Endothelial cell of umbilical vein (primary cell): ENCODE measurements around the gene SARS2. TPM values are rescaled to one million over a fixed set of nuclear protein-coding genes. Genes with fewer than 3 reads are reported as not detected.

Experiments
- BruUV-seq: library from RNA; stranded (reverse); fragments of 400-500 nt; replicated peaks from 2 replicates; lab custom pipeline; 2021; lab: Mats Ljungman, UMichigan
- CTCF ChIA-PET: fragments of 300-600, 350-600 bp; sonication (Branson Sonifier 250); formaldehyde crosslinking; loops from one replicate; lab custom pipeline; 2021; ENCODE audit warnings: antibody characterized with exemption, inconsistent platforms; lab: Charles Lee
- POLR2A ChIA-PET: fragments of 300-600, 350-600 bp; sonication (Branson Sonifier 250); formaldehyde crosslinking; loops from one replicate; lab custom pipeline; 2021; ENCODE audit warnings: antibody characterized with exemption, inconsistent platforms; lab: Charles Lee
- DNase-seq: peaks from one replicate; pipeline ENCODE4 v3.0.0-alpha.2; 2011; ENCODE audit warnings: low read depth, low spot score
- FAIRE-seq: peaks from 2 replicates; lab custom pipeline; 2011; peaks lifted over from hg19 to GRCh38; lab: Jason Lieb, UNC
- H2AFZ ChIP-seq: 2 replicates; pipeline ENCODE4 v1.6.0; 2012; ENCODE audit warnings: low read depth, low read length, control low read depth, inconsistent platforms
- H3K27ac ChIP-seq: 2 replicates; pipeline ENCODE4 v1.5.1; 2011; ENCODE audit warnings: low read depth, mild to moderate bottlenecking, control low read depth, low read length, moderate library complexity; ENCODE audit not compliant: insufficient read depth
- H3K27me3 ChIP-seq, 2 experiments: 2 replicates each; pipeline versions ENCODE4 v1.6.0 to v1.6.1; 2011; ENCODE audit warnings: low read length in 2 of 2, mixed read lengths in 1 of 2; ENCODE audit not compliant: control insufficient read depth in 2 of 2, insufficient read depth in 2 of 2
- H3K36me3 ChIP-seq, 2 experiments: 2 replicates in 1 of 2; 3 replicates in 1 of 2; pipeline ENCODE4 v1.5.1; 2011; ENCODE audit warnings: low read length in 2 of 2, mild to moderate bottlenecking in 1 of 2, moderate library complexity in 1 of 2; ENCODE audit not compliant: control insufficient read depth in 2 of 2, insufficient read depth in 2 of 2; ENCODE audit errors: extremely low read depth in 1 of 2
- H3K4me1 ChIP-seq: 3 replicates; pipeline ENCODE4 v1.5.1; 2011; ENCODE audit warnings: mild to moderate bottlenecking, low read length; ENCODE audit not compliant: control insufficient read depth, insufficient read depth; ENCODE audit errors: extremely low read depth
- H3K4me2 ChIP-seq: 2 replicates; pipeline ENCODE4 v1.6.1; 2011; ENCODE audit warnings: low read length, control low read depth, mixed read lengths; ENCODE audit not compliant: insufficient read depth
- H3K4me3 ChIP-seq, 3 experiments: fragments of 200-600 bp in 1 of 3; sonication (generic), shearing (Covaris generic) in 1 of 3; replicated peaks in 1 of 3; 2 replicates each; pipeline ENCODE4 v1.5.1; 2011 to 2016; ENCODE audit warnings: control low read depth in 3 of 3, low read length in 3 of 3, mild to moderate bottlenecking in 2 of 3, inconsistent platforms in 1 of 3, low read depth in 1 of 3, moderate library complexity in 1 of 3; ENCODE audit not compliant: insufficient read depth in 1 of 3
- H3K79me2 ChIP-seq: 2 replicates; pipeline ENCODE4 v1.6.0; 2012; ENCODE audit warnings: low read length, inconsistent platforms; ENCODE audit not compliant: control insufficient read depth, insufficient read depth
- H3K9ac ChIP-seq: replicated peaks from 2 replicates; pipeline ENCODE3; 2011; ENCODE audit warnings: low read length, control low read depth; ENCODE audit not compliant: insufficient read depth; ENCODE audit errors: extremely low read depth
- H3K9me1 ChIP-seq: replicated peaks from 3 replicates; pipeline ENCODE4 v1.6.0; 2011; ENCODE audit warnings: mild to moderate bottlenecking, low read length; ENCODE audit not compliant: control insufficient read depth, insufficient read depth; ENCODE audit errors: extremely low read depth
- H3K9me3 ChIP-seq: replicated peaks from 2 replicates; pipeline ENCODE4 v1.5.1; 2012; ENCODE audit warnings: low read length, inconsistent platforms; ENCODE audit not compliant: control insufficient read depth, insufficient read depth
- H4K20me1 ChIP-seq: replicated peaks from 2 replicates; pipeline ENCODE3; 2011; ENCODE audit warnings: mild to moderate bottlenecking, low read length; ENCODE audit not compliant: control insufficient read depth, insufficient read depth; ENCODE audit errors: extremely low read depth
- CTCF ChIP-seq, 2 donors: IDR thresholded peaks; 1 replicate in 1 of 2; 2 replicates in 1 of 2; pipeline ENCODE4 v1.5.1; 2011; ENCODE audit warnings: low read length in 2 of 2, mild to moderate bottlenecking in 2 of 2, moderate library complexity in 2 of 2, control low read depth in 1 of 2, inconsistent platforms in 1 of 2, low read depth in 1 of 2; ENCODE audit not compliant: insufficient read depth in 1 of 2; ENCODE audit errors: extremely low read depth in 1 of 2
- EZH2 ChIP-seq: IDR thresholded peaks from 2 replicates; pipeline ENCODE4 v1.6.1; 2012; ENCODE audit warnings: borderline replicate concordance, low read depth, mild to moderate bottlenecking, moderate library complexity, low read length, inconsistent platforms; ENCODE audit not compliant: severe bottlenecking
- FOS ChIP-seq: IDR thresholded peaks from 2 replicates; pipeline ENCODE4 v1.6.1; 2011; ENCODE audit warnings: mild to moderate bottlenecking, low read length, moderate library complexity, borderline replicate concordance; ENCODE audit not compliant: insufficient read depth
- GATA2 ChIP-seq: IDR thresholded peaks from 2 replicates; pipeline ENCODE4 v1.7.0; 2011; ENCODE audit warnings: low read depth, mild to moderate bottlenecking, moderate library complexity, mixed read lengths, low read length; ENCODE audit not compliant: insufficient read length, insufficient read depth
- JUN ChIP-seq: IDR thresholded peaks from 2 replicates; pipeline ENCODE4 v1.6.1; 2011; ENCODE audit warnings: borderline replicate concordance, low read depth; ENCODE audit not compliant: insufficient read length, insufficient read depth
- MAX ChIP-seq: IDR thresholded peaks from 2 replicates; pipeline ENCODE4 v1.6.1; 2011; ENCODE audit not compliant: insufficient read depth, insufficient read length
- MYC ChIP-seq: IDR thresholded peaks from one replicate; pipeline ENCODE4 v1.6.1; 2011; ENCODE audit warnings: mild to moderate bottlenecking, low read depth, low read length
- POLR2A ChIP-seq: IDR thresholded peaks from 2 replicates; pipeline ENCODE4 v1.6.1; 2012; ENCODE audit warnings: low read depth, mild to moderate bottlenecking, control low read depth, low read length
- POLR2AphosphoS5 ChIP-seq: IDR thresholded peaks from 2 replicates; pipeline ENCODE4 v1.6.1; 2012; ENCODE audit warnings: low read depth, mild to moderate bottlenecking, control low read depth, low read length, moderate library complexity; ENCODE audit not compliant: insufficient read depth
- dilution Hi-C: fragments of 300-500 bp; cut with MboI; formaldehyde crosslinking; loops from one replicate; pipeline ENCODE4 v1.15.0; 2019; ENCODE audit warnings: low sequenced_read_pairs; ENCODE audit not compliant: extremely low pct_ligation_motif_present
- intact Hi-C: fragments of 100-400 bp; cut with micrococcal nuclease; formaldehyde crosslinking; loops from one replicate; pipeline ENCODE4 v1.10.0; 2022
- polyA plus RNA-seq, 4 experiments: library from polyadenylated mRNA; depleted of rRNA in 3 of 4; stranded (reverse) in 3 of 4; unstranded in 1 of 4; fragments of >200 nt; gene quantifications; 2 replicates each; pipeline versions ENCODE4 v1.2.1 to v1.2.3, GENCODE V29; 2011 to 2012; ENCODE audit warnings: missing spikeins in 1 of 4
- total RNA-seq: library from RNA; stranded (reverse); gene quantifications from 2 replicates; pipeline ENCODE4 v1.2.3, GENCODE V29; 2021

SARS2 gene
- total and polyA plus RNA-seq, 2 donors (not counting 3 experiments of a cell fraction or from before 2014, with no cell fraction given): 40.3 to 43.7 TPM

- Histone ChIP-seq H3K9ac (no peak overlapping the region), H3K9me3 (no peaks in the 10 kb centered on the region), H4K20me1 (no peaks in the 10 kb centered on the region), H3K79me2 (no peaks in the 10 kb centered on the region), H3K36me3 (no peaks in the 10 kb centered on the region), H2AFZ (no peak overlapping the region), H3K4me3 (no peak overlapping the region), H3K4me2 (no peak overlapping the region), H3K9me1 (no peaks in the 10 kb centered on the region), H3K27me3 (no peaks in the 10 kb centered on the region), H3K4me1 (no peaks in the 10 kb centered on the region), H3K27ac (no peak overlapping the region)
- intact Hi-C loops (no loop called here), dilution Hi-C loops (no loop called here)
- TF ChIP-seq GATA2: no peak
- no peak for TF ChIP-seq POLR2AphosphoS5
- no peak for TF ChIP-seq EZH2
- no peak for TF ChIP-seq FOS
- TF ChIP-seq JUN: no peak
- TF ChIP-seq POLR2A: no peak
- no peak for TF ChIP-seq CTCF (IDR thresholded peaks at IDR 0.05; ENCODE audit: extremely low read depth in 1 of 2, insufficient read depth in 1 of 2, low read depth in 1 of 2, low read length in 2 of 2)
- TF ChIP-seq MAX: no peak
- TF ChIP-seq MYC: no peak
- FAIRE-seq (no peak), DNase-seq (no peak)
- POLR2A ChIA-PET: no interaction called here
- CTCF ChIA-PET: no interaction called here
- no TSS peak for BruUV-seq
These were observed 12.0 kb downstream of the SARS2 start for GRCh38 chr19:38918526-38918925.
